A549 (cell line): Measurements from ENCODE around the gene PI4KB.

Source experiments
- BCL3 ChIP-seq: fragments of >200 bp; sonication (Bioruptor Twin); formaldehyde crosslinking; IDR thresholded peaks from 3 replicates; pipeline ENCODE4 v1.6.1; 2016
- CTCF ChIP-seq: fragments of >200 bp; sonication (Bioruptor Twin); formaldehyde crosslinking; IDR thresholded peaks from 3 replicates; pipeline ENCODE4 v1.5.1; 2016
- HOXA7 ChIP-seq: fragments of 250-450 bp; sonication (Bioruptor Pico); IDR thresholded peaks from 2 replicates; pipeline ENCODE4 v1.5.0; 2020; ENCODE audit warnings: mild to moderate bottlenecking, moderate library complexity
- JUNB ChIP-seq: fragments of >200 bp; sonication (Bioruptor Twin); formaldehyde crosslinking; IDR thresholded peaks from 2 replicates; pipeline ENCODE4 v1.6.1; 2016
- MAFK ChIP-seq: fragments of 450-650 bp; IDR thresholded peaks from 2 replicates; pipeline ENCODE4 v1.6.1; 2014; ENCODE audit not compliant: partially characterized antibody
- MAX ChIP-seq: IDR thresholded peaks from 2 replicates; pipeline ENCODE4 v1.6.1; 2012
- MYC ChIP-seq: IDR thresholded peaks from 2 replicates; pipeline ENCODE4 v1.6.1; 2012; ENCODE audit warnings: mild to moderate bottlenecking, inconsistent platforms, low read length, improper control_type of control experiment, borderline replicate concordance
- NFE2L2 ChIP-seq: fragments of 150-350 bp; conservative IDR thresholded peaks from 2 replicates; pipeline ENCODE4 v1.6.1; 2014; ENCODE audit warnings: low read length
- NPAS2 ChIP-seq: fragments of 250-450 bp; sonication (Bioruptor Pico); IDR thresholded peaks from 2 replicates; pipeline ENCODE4 v1.8.0; 2022; ENCODE audit warnings: mild to moderate bottlenecking, moderate library complexity, borderline replicate concordance
- PBX3 ChIP-seq: IDR thresholded peaks from 2 replicates; pipeline ENCODE4 v1.6.1; 2012
- POLR2A ChIP-seq: IDR thresholded peaks from 2 replicates; pipeline ENCODE4 v1.6.1; 2012; ENCODE audit warnings: mild to moderate bottlenecking, low read length
- RAD21 ChIP-seq, 2 experiments: fragments of >200 bp in 1 of 2; sonication (Bioruptor Twin) in 1 of 2; formaldehyde crosslinking in 1 of 2; IDR thresholded peaks in 1 of 2; conservative IDR thresholded peaks in 1 of 2; 2 replicates in 1 of 2; 3 replicates in 1 of 2; pipeline ENCODE4 v1.6.1; 2012 to 2018; ENCODE audit warnings: inconsistent platforms in 1 of 2
- REST ChIP-seq: fragments of 200-600 bp; sonication (generic); IDR thresholded peaks from 2 replicates; pipeline ENCODE4 v1.6.1; 2016; ENCODE audit warnings: antibody characterized with exemption, mild to moderate bottlenecking, moderate library complexity

GRCh38 chr1:151293093-151293492 is 34.1 kb downstream of the PI4KB start:
- TF ChIP-seq MYC (no peak), BCL3 (no peak), PBX3 (no peak), CTCF (no peak), HOXA7 (CRISPR knock-in tag) (no peak), POLR2A (no peak), JUNB (no peak), MAX (no peak), RAD21 (conservative IDR thresholded peaks at IDR 0.05 in 1 of 2, IDR thresholded peaks at IDR 0.05 in 1 of 2) (no peak), NFE2L2 (no peak), REST (no peak), MAFK (no peak), NPAS2 (CRISPR knock-in tag) (no peak)
